ENCODE measurements around the gene MYH16. TPM values are rescaled to one million over a fixed set of nuclear protein-coding genes. Genes with fewer than 3 reads are reported as not detected.
"Not testable (repeated sequence)": the region's sequence is repeated elsewhere in the genome, so short reads cannot be mapped to it uniquely, and the experiment has no call there.

The MYH16 gene
- total and polyA plus RNA-seq, 7 donors: 0.19 TPM; not detected in 6

DNA sequence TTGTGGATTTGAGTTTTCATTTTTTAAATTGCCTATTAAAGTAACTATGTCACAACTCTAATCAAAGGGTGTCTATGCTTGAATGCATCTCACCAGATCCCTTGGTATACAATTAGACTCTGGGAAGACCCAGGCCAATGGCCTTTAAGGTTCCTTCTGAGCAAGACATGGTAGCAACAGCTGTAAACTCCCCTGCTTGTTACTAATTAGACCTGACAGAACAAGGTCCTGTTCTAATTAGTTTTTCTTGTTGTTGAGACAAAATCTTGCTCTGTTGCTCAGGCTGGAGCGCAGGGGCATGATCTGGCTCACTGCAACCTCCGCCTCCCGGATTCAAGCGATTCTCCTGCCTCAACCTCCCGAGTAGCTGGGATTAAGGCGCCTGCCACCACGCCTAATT lies 2.9 kb downstream of the MYH16 start:
- Histone ChIP-seq H3K36me3 (no peaks in the 10 kb centered on the region), H3K27ac (no peak overlapping the region), H3K27me3 (no peaks in the 10 kb centered on the region), H3K4me3 (no peak overlapping the region), H3K4me1 (no peaks in the 10 kb centered on the region), H3K9me3 (no peaks in the 10 kb centered on the region)
- DNase-seq: no peak
- intact Hi-C loops (cut with DNase I): no loop called here
- TF ChIP-seq POLR2AphosphoS5 (IDR thresholded peaks at IDR 0.05) (no peak), EP300 (IDR thresholded peaks at IDR 0.05) (no peak), POLR2A (IDR thresholded peaks at IDR 0.05) (no peak)
- TF ChIP-seq, protein P1, sequence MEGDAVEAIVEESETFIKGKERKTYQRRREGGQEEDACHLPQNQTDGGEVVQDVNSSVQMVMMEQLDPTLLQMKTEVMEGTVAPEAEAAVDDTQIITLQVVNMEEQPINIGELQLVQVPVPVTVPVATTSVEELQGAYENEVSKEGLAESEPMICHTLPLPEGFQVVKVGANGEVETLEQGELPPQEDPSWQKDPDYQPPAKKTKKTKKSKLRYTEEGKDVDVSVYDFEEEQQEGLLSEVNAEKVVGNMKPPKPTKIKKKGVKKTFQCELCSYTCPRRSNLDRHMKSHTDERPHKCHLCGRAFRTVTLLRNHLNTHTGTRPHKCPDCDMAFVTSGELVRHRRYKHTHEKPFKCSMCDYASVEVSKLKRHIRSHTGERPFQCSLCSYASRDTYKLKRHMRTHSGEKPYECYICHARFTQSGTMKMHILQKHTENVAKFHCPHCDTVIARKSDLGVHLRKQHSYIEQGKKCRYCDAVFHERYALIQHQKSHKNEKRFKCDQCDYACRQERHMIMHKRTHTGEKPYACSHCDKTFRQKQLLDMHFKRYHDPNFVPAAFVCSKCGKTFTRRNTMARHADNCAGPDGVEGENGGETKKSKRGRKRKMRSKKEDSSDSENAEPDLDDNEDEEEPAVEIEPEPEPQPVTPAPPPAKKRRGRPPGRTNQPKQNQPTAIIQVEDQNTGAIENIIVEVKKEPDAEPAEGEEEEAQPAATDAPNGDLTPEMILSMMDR (IDR thresholded peaks at IDR 0.05): no peak
- 95% methylated on average over 7 of the region's 7 CpGs for WGBS, 2 donors

- no peak for DNase-seq
- no peak overlapping the region for H3K27ac ChIP-seq
- 68 to 87% methylated on average over 5 of the region's 5 CpGs for WGBS, 2 donors
These were observed 5.5 kb downstream of the MYH16 start for GRCh38 chr7:99278180-99278579.

DNA sequence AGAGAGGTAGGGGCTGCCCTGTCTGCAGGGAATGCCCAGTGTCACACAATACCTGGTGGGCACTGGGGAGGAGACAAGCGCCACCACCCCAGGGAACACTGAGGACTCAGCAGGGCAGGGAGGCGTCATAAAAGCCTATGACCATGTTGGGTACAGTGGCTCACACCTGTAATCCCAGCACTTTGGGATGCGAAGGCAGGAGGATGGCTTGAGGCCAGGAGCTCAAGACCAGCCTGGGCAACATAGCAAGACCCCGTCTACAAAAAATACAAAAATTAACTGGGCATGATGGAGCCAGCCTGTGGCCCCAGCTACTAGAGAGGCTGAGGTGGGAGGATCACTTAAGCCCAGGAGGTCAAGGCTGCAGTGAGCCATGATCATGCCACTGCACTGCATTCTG lies 11.5 kb downstream of the MYH16 start:
- DNase-seq; H3K27ac ChIP-seq; intact Hi-C loops (cut with DNase I); H3K4me3 ChIP-seq; H3K9me3 ChIP-seq; H3K27me3 ChIP-seq; H3K4me1 ChIP-seq; H3K36me3 ChIP-seq: not testable (repeated sequence)
- WGBS, 2 donors: 93 to 96% methylated on average over 4 of the region's 4 CpGs

More at GRCh38 chr7:99278180-99278579, 5.5 kb downstream of the MYH16 start:
- no peaks in the 10 kb centered on the region for H3K27me3 ChIP-seq
- intact Hi-C loops (cut with DNase I): no loop called here
- H3K9me3 ChIP-seq: no peaks in the 10 kb centered on the region
- H3K4me1 ChIP-seq: no peaks in the 10 kb centered on the region
- no peak for TF ChIP-seq POLR2AphosphoS5 (IDR thresholded peaks at IDR 0.05)
- no peak for TF ChIP-seq POLR2A (IDR thresholded peaks at IDR 0.05)
- TF ChIP-seq EP300 (IDR thresholded peaks at IDR 0.05): no peak
- TF ChIP-seq, protein P1 (IDR thresholded peaks at IDR 0.05): no peak
- no peaks in the 10 kb centered on the region for H3K36me3 ChIP-seq
- no peak overlapping the region for H3K4me3 ChIP-seq

DNA sequence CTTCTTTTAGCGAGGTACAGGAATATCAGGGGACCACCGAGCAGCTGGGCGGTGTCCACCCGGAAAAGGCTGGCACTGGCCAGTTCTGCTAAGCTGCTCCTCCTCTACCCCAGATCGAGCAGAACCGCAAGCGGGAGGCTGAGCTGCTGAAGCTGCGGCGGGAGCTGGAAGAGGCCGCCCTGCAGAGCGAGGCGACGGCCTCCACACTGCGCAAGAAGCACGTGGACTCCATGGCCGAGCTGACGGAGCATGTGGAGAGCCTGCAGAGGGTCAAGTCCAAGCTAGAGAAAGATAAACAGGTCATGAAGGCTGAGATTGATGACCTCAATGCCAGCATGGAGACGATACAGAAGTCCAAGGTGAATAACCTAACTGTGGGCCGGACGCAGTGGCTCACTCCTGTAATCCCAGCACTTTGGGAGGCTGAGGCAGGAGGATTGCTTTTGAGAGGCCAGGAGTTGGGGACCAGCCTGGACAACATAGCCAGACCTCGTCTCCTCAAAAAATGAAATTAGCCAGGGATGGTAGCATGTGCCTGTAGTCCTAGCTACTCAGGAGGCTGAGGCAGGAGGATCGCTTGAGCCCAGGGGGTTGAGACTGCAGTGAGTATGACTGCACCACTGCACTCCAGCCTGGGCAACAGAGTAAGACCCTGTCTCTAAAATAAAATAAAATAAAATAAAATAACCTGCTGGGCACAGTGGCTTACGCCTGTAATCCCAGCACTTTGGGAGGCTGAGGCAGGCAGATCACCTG lies 15.3 kb downstream of the MYH16 start:
- H3K9me3 ChIP-seq: no peaks in the 10 kb centered on the region
- intact Hi-C loops (cut with DNase I): no loop called here
- no peaks in the 10 kb centered on the region for H3K4me1 ChIP-seq
- no peaks in the 10 kb centered on the region for H3K36me3 ChIP-seq
- WGBS, 2 donors: 94% methylated on average over 23 of the region's 23 CpGs
- no peaks in the 10 kb centered on the region for H3K27me3 ChIP-seq
- no peak for DNase-seq
- TF ChIP-seq, protein P1 (IDR thresholded peaks at IDR 0.05): no peak
- TF ChIP-seq POLR2A (IDR thresholded peaks at IDR 0.05): no peak
- TF ChIP-seq EP300 (IDR thresholded peaks at IDR 0.05): no peak
- no peak for TF ChIP-seq POLR2AphosphoS5 (IDR thresholded peaks at IDR 0.05)
- H3K27ac ChIP-seq: no peak overlapping the region
- no peak overlapping the region for H3K4me3 ChIP-seq

DNA sequence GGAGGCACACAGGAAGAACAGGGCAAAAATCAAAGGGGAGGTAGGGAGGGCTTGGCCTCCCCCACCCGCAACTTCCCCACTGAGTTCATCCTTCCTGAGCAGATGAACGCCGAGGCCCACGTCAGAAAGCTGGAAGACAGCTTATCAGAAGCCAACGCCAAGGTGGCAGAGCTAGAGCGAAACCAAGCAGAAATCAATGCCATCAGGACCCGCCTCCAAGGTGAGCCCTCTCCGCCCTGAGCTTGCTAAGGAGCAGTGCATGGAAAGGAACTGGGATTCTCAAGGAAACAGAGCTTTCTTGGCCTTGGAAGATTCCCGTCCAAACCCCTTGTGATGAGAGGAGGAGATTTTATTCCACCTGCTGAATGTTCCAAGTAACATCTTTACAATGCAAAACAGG lies 16.5 kb downstream of the MYH16 start:
- no peak overlapping the region for H3K27ac ChIP-seq
- TF ChIP-seq POLR2A (IDR thresholded peaks at IDR 0.05): no peak
- no peak for TF ChIP-seq POLR2AphosphoS5 (IDR thresholded peaks at IDR 0.05)
- TF ChIP-seq, protein P1 (IDR thresholded peaks at IDR 0.05): no peak
- no peak for TF ChIP-seq EP300 (IDR thresholded peaks at IDR 0.05)
- intact Hi-C loops (cut with DNase I): no loop called here
- 81 to 87% methylated on average over 9 of the region's 9 CpGs for WGBS, 2 donors
- no peaks in the 10 kb centered on the region for H3K9me3 ChIP-seq
- DNase-seq: no peak
- H3K4me1 ChIP-seq: no peaks in the 10 kb centered on the region
- no peak overlapping the region for H3K4me3 ChIP-seq
- H3K36me3 ChIP-seq: no peaks in the 10 kb centered on the region
- no peaks in the 10 kb centered on the region for H3K27me3 ChIP-seq

DNA sequence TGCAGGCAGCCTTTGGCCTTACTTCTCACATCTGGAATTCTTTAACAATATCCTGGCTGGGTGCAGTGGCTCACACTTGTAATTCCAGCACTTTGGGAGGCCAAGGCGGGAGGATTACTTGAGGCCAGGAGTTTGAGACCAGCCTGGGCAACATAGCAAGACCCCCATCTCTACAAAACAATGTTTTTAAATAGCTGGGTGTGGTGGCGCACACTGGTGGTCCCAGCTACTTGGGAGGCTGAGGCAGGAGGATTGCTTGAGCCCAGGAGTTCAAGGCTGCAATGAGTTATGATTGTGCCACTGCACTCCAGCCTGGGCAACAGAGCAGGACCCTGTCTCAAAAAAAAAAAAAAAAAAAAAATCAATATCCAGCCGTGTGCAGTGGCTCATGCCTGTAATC lies 17.5 kb downstream of the MYH16 start:
- not testable (repeated sequence) for DNase-seq, H3K4me3 ChIP-seq, H3K27ac ChIP-seq, H3K9me3 ChIP-seq, H3K4me1 ChIP-seq, H3K36me3 ChIP-seq, H3K27me3 ChIP-seq
- WGBS, 2 donors: 94 to 96% methylated on average over 3 of the region's 3 CpGs
- intact Hi-C loops (cut with DNase I): loop anchor here (10.0 kb wide), 1 partner anchor 115 kb away; no protein-coding TSS in a partner anchor
